Ishikawa (cell line): ENCODE measurements around the gene AKR1C3.

Source experiments
- RAD21 ChIP-seq: IDR thresholded peaks from 2 replicates; pipeline ENCODE4 v1.6.1; 2012; ENCODE audit warnings: low read depth
- TAF1 ChIP-seq: IDR thresholded peaks from 2 replicates; pipeline ENCODE4 v1.6.1; 2012; ENCODE audit warnings: low read depth, mild to moderate bottlenecking
- ZBTB7A ChIP-seq: IDR thresholded peaks from 2 replicates; pipeline ENCODE4 v1.6.1; 2012; ENCODE audit warnings: low read depth

DNA sequence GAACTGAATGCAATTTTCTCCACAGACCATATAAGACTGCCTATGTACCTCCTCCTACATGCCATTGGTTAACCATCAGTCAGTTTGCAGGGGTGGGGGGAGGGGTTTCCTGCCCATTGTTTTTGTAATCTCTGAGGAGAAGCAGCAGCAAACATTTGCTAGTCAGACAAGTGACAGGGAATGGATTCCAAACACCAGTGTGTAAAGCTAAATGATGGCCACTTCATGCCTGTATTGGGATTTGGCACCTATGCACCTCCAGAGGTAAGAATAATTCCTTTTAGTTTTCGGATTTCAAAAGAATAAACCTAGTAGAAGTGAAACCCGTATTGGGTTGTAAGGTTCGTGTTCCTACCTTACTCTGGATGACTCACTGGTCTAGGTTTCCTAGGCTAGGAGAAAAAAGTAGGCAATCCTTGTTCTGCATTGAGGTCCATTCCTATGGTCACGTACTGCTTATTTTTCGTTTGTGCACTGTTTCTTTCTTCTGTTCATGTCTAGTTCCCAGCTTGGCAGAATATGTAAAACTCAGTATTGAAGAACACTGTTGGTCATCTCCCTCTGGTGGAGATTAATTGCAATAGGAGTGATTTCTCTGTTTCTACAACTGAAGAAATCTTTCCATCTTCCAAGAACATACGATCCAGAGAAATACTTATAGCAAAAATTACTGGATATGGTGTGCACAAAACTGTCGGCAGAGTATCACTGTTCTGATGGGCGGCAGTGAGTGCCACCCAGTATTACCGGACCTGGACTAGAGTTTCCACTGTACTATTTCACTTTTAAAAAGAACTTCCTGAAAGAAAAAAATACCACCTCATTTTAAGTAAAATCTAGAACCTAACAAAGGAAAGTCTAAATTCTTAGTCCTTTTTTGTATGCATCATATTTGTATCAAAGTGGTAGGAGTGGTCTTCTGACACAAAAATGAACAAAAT, at the start of gene AKR1C3:
- TF ChIP-seq TAF1 (no peak), ZBTB7A (no peak), RAD21 (peak; percentile 64)
